Activated T-helper 2 cell treated with anti-CD3 and anti-CD28 coated beads, Interferon-gamma antibody, Interleukin-2, Interleukin-4, amounts not matched to agents 10 μg/mL and 5 μg/mL and 100 μg/mL, durations not matched to agents 14 hours and 24 hours and 36 hours (primary cell): ENCODE measurements around the gene CENPX. TPM values are rescaled to one million over a fixed set of nuclear protein-coding genes. Genes with fewer than 3 reads are reported as not detected.
"Not testable (repeated sequence)": the region's sequence is repeated elsewhere in the genome, so short reads cannot be mapped to it uniquely, and the experiment has no call there.

Experiments used
- DNase-seq: peaks from one replicate; pipeline ENCODE4 v3.0.0; 2021; ENCODE audit warnings: low spot score
- H3K27ac Mint-ChIP-seq: one replicate; pipeline ENCODE4 v1.8.0; 2021; ENCODE audit warnings: mixed read lengths
- H3K27me3 Mint-ChIP-seq: one replicate; pipeline ENCODE4 v1.8.0; 2021; ENCODE audit warnings: low read depth, mixed read lengths
- H3K36me3 Mint-ChIP-seq: one replicate; pipeline ENCODE4 v1.8.0; 2021; ENCODE audit warnings: low read depth, mixed read lengths
- H3K4me1 Mint-ChIP-seq: one replicate; pipeline ENCODE4 v1.8.0; 2021; ENCODE audit warnings: low read depth, mixed read lengths
- H3K4me3 Mint-ChIP-seq: one replicate; pipeline ENCODE4 v1.8.0; 2021; ENCODE audit warnings: low read depth, mild to moderate bottlenecking, moderate library complexity, mixed read lengths
- H3K9me3 Mint-ChIP-seq: one replicate; pipeline ENCODE4 v1.8.0; 2021; ENCODE audit warnings: mixed read lengths
- intact Hi-C: fragments of 100-400 bp; cut with micrococcal nuclease; formaldehyde crosslinking; loops from one replicate; pipeline ENCODE4 v1.15.1; 2023
- total RNA-seq: library from RNA; stranded (reverse); gene quantifications from 2 replicates; pipeline ENCODE4 v1.2.3, GENCODE V29; 2022

The CENPX gene
- total RNA-seq, 1 donor from 2014 or later: 88.3 TPM

DNA sequence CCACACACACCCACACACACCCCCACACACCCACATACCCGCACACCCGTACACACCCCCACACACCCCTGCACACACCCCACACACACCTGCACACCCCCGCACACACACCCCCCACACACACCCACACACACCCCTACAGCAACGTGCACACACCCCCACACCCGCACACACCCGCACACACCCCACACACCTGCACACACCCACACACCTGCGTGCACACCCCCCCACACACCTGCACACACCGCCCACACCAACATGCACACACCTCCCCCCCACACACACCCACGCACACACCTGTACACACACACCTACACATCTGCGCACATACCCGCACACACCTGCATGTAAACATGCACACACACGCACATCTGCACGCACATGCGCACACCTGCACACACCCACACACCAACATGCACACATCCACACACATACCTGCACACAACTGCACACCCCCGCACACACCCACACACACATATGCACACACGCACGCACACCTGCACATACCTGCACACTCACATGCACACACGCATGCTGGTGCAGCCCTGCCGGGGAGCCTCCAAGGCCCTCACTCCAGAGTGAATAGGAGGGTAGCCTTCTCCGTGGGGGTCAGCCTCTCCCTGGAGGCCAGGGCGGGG lies 37.8 kb downstream of the CENPX start:
- DNase-seq: no peak
- no peaks in the 10 kb centered on the region for H3K27me3 Mint-ChIP-seq
- no peak overlapping the region for H3K4me3 Mint-ChIP-seq
- no peak overlapping the region for H3K27ac Mint-ChIP-seq
- intact Hi-C loops: no loop called here
- peaks cover 28% of the 10 kb centered on the region for H3K36me3 Mint-ChIP-seq
- H3K4me1 Mint-ChIP-seq: peaks cover 7% of the 10 kb centered on the region
- H3K9me3 Mint-ChIP-seq: no peaks in the 10 kb centered on the region

DNA sequence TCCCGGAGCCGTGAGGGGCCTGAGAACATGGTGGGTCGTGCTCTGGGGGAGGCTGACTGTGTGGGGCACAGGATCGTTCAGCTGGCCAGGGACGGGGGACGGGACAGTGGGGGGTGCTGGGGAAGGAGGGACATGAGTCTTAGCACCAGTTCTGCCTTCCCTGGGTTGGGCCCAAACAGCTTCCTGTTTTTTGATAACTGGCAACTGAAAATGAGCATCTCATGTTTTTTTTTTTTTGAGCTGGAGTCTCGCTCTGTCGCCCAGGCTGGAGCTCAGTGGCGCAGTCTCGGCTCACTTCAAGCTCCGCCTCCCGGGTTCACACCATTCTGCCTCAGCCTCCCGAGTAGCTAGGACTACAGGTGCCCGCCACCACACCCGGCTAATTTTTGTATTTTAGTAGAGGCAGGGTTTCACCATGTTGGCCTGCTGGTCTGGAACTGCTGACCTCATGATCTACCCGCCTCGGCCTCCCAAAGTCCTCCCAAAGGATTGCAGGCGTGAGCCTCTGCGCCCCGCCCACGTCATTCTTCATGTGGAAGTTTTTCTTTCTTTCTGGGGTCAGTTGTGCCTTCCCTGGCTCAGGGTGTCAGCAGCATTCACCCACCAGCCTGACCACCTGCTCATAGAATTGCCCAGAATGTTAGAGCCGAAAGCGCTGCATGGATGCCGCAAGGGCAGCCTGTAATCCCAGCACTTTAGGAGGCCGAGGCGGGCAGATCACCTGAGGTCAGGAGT lies 38.9 kb downstream of the CENPX start:
- intact Hi-C loops: no loop called here
- Mint-ChIP-seq H3K9me3 (no peaks in the 10 kb centered on the region), H3K36me3 (peaks cover 36% of the 10 kb centered on the region), H3K4me1 (peaks cover 13% of the 10 kb centered on the region), H3K27me3 (no peaks in the 10 kb centered on the region), H3K4me3 (no peak overlapping the region), H3K27ac (no peak overlapping the region)
- no peak for DNase-seq

DNA sequence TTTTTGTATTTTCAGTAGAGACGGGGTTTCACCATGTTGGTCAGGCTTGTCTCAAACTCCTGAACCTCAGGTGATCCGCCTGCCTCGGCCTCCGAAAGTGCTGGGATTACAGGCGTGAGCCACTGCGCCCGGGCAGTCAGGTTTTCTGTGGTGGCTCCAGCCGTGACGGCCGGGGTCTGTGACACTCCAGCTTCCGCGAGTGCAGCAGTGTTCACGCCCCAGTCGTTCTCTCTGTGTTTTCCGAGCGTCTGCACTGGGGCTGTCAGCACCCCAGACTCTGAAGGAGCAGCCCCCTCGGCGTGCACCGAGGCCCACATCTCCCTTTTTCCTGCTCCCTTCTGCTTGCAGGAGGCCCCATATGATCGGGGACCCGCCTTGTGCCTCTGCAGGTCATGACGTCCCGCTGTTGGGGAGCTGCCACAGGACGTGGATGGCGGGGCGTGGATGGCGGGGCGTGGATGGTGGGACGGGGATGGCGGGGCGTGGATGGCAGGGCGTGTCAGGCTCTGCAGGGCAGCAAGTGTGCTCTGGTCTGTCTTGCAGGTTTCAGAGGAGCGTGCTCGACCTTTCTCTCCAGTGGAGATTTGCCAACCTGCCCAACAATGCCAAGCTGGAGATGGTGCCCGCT lies 39.6 kb downstream of the CENPX start:
- Mint-ChIP-seq H3K4me1 (peaks cover 15% of the 10 kb centered on the region), H3K27ac (no peak overlapping the region), H3K27me3 (no peaks in the 10 kb centered on the region), H3K4me3 (no peak overlapping the region), H3K36me3 (peaks cover 36% of the 10 kb centered on the region), H3K9me3 (no peaks in the 10 kb centered on the region)
- DNase-seq: no peak
- intact Hi-C loops: no loop called here

DNA sequence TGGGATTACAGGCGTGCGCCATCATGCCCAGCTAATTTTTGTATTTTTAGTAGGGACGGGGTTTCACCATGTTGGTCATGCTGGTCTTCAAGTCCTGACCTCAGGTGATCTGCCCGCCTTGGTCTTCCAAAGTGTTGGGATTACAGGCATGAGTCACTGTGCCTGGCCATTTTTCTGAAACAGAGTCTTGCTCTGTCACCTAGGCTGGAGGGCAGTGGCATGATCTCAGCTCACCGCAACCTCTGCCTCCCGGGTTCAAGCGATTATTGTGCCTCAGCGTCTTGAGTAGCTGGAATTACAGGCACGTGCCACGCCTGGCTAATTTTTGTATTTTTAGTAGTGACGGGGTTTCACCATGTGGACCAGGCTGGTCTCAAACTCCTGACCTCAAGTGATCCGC lies 41.2 kb downstream of the CENPX start:
- H3K27ac Mint-ChIP-seq, H3K9me3 Mint-ChIP-seq, DNase-seq, intact Hi-C loops, H3K27me3 Mint-ChIP-seq, H3K4me3 Mint-ChIP-seq: not testable (repeated sequence)
- Mint-ChIP-seq H3K36me3 (peaks cover 36% of the 10 kb centered on the region), H3K4me1 (peaks cover 19% of the 10 kb centered on the region)

DNA sequence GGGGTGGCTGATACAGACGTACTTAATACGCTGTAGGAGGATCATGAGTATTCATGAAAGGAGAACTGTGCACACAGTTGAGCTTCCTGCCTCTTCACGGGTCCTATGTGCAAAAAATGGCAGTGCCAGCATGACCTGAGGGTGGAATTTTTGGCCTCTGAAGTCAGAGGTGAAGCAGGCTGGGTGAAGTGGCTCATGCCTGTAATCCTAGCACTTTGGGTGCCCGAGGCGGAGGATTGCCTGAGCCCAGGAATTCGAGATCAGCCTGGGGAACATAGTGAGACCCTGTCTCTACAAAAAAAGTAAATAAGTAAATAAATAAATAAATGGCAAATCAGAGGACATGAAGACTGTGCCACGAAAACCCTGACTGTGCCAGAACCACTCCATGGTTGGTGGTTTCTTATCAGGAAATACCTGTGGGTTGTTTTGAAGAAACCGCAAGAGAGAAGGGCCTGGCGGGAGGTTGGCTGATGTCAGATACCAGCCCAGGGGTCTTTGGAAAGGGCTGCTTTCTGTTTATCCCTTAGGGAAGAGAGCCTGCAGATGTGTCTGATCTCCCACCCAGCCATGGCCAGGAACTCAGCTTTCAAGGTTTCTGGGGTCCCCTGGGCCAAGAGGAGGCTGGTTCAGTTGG lies 41.9 kb downstream of the CENPX start:
- Mint-ChIP-seq H3K27ac (no peak overlapping the region), H3K4me1 (peaks cover 22% of the 10 kb centered on the region), H3K4me3 (no peak overlapping the region), H3K9me3 (no peaks in the 10 kb centered on the region), H3K27me3 (no peaks in the 10 kb centered on the region), H3K36me3 (peaks cover 33% of the 10 kb centered on the region)
- intact Hi-C loops: no loop called here
- no peak for DNase-seq

DNA sequence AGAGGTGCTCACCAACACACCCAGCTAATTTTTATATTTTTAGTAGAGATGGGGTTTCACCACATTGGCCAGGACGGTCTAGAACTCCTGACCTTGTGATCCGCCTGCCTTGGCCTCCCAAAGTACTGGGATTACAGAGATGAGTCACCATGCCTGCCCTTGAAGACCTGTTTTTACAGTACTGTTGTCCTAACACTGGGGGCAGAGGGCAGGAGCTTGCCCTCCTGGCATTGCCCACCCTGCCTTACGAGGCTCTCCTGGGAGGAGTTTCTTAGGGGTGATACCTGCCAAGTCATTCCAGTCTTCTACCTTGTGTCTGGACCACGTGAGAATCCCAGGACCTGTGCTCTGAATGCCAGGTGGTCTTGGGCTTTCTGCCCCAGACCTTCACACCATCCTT lies 42.6 kb downstream of the CENPX start:
- H3K27ac Mint-ChIP-seq: no peak overlapping the region
- H3K27me3 Mint-ChIP-seq: peaks cover under 1% of the 10 kb centered on the region
- peaks cover 22% of the 10 kb centered on the region for H3K4me1 Mint-ChIP-seq
- peaks cover under 1% of the 10 kb centered on the region for H3K9me3 Mint-ChIP-seq
- intact Hi-C loops: no loop called here
- H3K36me3 Mint-ChIP-seq: peaks cover 27% of the 10 kb centered on the region
- H3K4me3 Mint-ChIP-seq: peak overlapping the region; percentile 17
- no peak for DNase-seq

DNA sequence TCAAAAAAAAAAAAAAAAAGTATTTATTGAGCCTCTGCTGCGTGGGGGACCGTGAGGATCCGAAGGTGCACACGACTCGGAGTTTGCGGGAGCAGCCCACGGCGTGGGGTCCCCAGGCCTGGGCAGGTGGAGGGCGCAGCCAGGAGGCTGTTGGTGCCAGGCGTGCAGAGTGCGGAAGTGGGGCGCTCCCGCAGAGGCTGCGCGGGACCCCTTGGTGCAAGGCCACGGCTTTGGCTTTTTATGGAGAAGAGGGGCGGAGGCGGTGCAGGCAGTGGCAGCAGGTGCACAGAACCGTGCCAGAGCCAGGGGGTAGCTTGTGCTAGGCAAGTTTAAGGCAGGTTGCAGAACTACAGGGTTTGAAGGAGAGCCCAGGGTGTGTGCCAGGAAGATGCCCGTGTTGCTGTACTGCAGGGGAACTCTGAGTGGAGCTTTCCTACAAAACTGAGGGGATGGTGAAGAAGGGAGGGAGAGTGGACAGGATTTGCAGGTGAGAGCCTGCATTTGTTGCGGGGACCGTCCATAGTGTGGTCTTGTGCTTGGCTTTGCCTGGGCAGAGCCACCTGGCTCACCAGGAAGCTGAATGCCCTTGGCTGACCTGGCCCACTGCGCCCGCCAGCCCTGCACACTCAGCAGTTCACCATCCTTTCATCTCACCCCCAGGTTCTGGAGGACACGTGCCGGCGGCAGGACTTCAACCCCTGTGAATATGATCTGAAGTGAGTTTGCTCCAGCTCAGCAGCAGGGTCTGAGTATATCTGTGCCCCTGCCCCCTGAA lies 44.0 kb downstream of the CENPX start:
- H3K27ac Mint-ChIP-seq: peak overlapping the region; percentile 52
- peaks cover 17% of the 10 kb centered on the region for H3K36me3 Mint-ChIP-seq
- peaks cover 3% of the 10 kb centered on the region for H3K9me3 Mint-ChIP-seq
- peak overlapping the region; percentile 74 for H3K4me3 Mint-ChIP-seq
- H3K27me3 Mint-ChIP-seq: peaks cover 6% of the 10 kb centered on the region
- peaks cover 22% of the 10 kb centered on the region for H3K4me1 Mint-ChIP-seq
- intact Hi-C loops: no loop called here
- no peak for DNase-seq

DNA sequence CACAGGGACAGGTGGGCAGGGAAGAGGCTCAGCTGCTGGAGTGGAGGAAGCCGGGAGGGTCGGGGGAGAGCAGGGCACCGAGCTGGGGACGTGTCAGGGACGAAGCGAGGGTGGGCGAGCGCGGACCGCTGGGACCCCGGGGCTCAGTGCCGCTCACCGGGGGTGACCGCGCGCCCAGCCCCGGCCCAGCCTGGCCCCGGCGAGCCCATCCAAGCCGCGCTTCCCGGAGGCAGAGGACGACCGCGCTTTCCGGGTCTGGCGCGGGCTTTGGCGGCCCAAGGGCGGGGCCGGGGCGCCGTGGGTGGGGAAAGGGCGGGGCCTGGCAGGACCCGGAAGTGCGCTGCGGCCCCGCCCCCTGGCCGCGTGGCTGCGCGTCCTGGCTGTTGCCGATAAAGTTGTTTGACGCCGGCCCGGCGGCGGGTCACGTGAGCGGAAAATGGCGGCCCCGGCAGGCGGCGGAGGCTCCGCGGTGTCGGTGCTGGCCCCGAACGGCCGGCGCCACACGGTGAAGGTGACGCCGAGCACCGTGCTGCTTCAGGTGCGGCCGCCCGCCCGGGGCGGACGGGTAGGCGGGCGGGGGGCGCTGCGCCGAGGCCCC lies 45.4 kb downstream of the CENPX start, which contains the start of gene ASPSCR1:
Gene ASPSCR1 (plus strand): TSS at position 419 of the 598 bp plus-strand sequence. CDS start 18 bp downstream, at position 437.
- Mint-ChIP-seq H3K9me3 (peaks cover 7% of the 10 kb centered on the region), H3K27me3 (peaks cover 6% of the 10 kb centered on the region), H3K27ac (peak within 1 kb of the TSS; percentile 86), H3K4me1 (peaks cover 22% of the 10 kb centered on the region), H3K36me3 (peaks cover 13% of the 10 kb centered on the region), H3K4me3 (peak within 1 kb of the TSS; percentile 94)
- DNase-seq: peak; percentile 87
- intact Hi-C loops: loop anchor here (1.0 kb wide), 1 partner anchor 9 kb away; no protein-coding TSS in a partner anchor

DNA sequence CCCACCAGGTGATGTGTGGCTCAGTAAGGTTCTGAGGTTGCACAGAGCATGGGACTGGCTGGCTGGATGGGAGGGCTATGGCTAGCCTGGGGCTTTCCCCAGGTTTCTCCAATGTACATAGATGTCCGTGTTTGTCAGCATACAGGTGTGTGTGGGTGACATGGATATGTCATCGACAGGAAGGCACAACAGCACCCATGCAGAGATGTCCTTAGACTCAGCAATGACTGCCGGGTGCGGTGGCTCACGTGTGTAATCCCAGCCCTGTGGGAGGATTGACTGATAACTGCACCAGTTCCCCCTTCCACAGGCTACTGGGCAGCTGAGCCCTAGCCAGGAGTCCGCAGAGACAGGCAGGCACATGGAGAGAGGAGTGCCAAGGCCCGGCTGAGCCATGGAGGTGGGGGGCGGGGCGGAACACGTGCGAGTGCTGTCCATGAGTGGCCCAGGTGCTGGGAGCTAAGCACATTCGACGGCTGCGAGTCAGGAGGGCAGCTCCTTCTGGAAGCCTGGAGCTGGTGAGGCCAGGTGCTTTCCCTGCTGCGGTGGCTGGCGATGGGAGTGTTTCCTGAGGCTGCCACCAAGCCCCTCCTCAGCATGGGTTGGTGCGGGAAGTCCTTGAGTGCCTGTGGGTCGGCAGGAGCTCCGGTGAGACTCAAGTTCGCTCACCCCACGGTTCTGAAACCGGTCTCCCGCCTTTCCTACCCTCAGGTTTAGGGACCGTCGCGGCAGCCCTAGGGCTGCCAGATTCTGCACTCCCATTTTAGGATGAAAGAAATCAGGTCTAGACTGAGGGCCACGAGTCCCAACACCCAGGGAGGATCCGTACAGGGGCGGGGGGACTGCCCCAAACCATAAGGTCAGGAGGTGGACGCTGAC lies 46.1 kb downstream of the CENPX start:
- DNase-seq: no peak
- H3K27ac Mint-ChIP-seq: peak overlapping the region; percentile 86
- peak overlapping the region; percentile 94 for H3K4me3 Mint-ChIP-seq
- H3K36me3 Mint-ChIP-seq: peaks cover 13% of the 10 kb centered on the region
- peaks cover 6% of the 10 kb centered on the region for H3K27me3 Mint-ChIP-seq
- H3K4me1 Mint-ChIP-seq: peaks cover 22% of the 10 kb centered on the region
- H3K9me3 Mint-ChIP-seq: peaks cover 7% of the 10 kb centered on the region
- intact Hi-C loops: loop anchor here (1.0 kb wide), 1 partner anchor 8 kb away; no protein-coding TSS in a partner anchor

DNA sequence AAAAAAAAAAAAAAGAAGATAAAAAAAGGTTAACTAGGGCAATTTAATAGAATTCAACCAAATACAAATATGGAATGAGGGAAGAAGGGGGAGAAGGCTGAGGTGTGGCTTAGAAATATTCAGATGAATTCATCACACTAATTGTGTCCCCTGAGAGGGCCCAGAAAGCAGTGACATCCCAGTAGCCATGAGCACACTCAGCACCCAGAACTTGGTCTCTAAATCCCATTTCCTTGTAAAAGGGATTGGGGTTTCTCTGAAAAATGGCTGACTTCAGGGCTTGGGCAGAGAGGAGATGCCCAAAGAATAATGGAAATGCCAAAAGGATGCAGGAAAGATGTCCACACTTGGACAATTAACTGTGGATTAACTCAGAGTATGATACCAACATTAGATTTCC lies 49.2 kb downstream of the CENPX start:
- H3K4me3 Mint-ChIP-seq: no peak overlapping the region
- H3K4me1 Mint-ChIP-seq: peaks cover 7% of the 10 kb centered on the region
- H3K9me3 Mint-ChIP-seq: peaks cover 7% of the 10 kb centered on the region
- H3K27ac Mint-ChIP-seq: no peak overlapping the region
- peaks cover 6% of the 10 kb centered on the region for H3K27me3 Mint-ChIP-seq
- no peak for DNase-seq
- intact Hi-C loops: no loop called here
- H3K36me3 Mint-ChIP-seq: no peaks in the 10 kb centered on the region
